K562 (cell line): Measurements from ENCODE around the gene KRT14.

Experiments used
- CREM ChIP-seq: IDR thresholded peaks from 2 replicates; pipeline ENCODE4 v1.6.1; 2014; ENCODE audit warnings: antibody characterized with exemption, low read depth
- FOXP1 ChIP-seq: sonication (generic); formaldehyde crosslinking; IDR thresholded peaks from 2 replicates; pipeline ENCODE4 v1.8.0; 2022; ENCODE audit warnings: mild to moderate bottlenecking, missing genetic modification reagents
- HDAC6 ChIP-seq: IDR thresholded peaks from 2 replicates; pipeline ENCODE4 v1.6.1; 2012; ENCODE audit warnings: low read depth, mild to moderate bottlenecking, control low read depth, inconsistent platforms, low read length, moderate library complexity
- RBM34 ChIP-seq: fragments of 200-400 bp; formaldehyde crosslinking; IDR thresholded peaks from 2 replicates; pipeline ENCODE4 v1.6.1; 2018; ENCODE audit warnings: low read length, borderline replicate concordance; ENCODE audit not compliant: insufficient read depth
- TAF1 ChIP-seq: IDR thresholded peaks from 2 replicates; pipeline ENCODE4 v1.6.1; 2011; ENCODE audit warnings: mild to moderate bottlenecking, low read length, moderate library complexity; ENCODE audit not compliant: insufficient read depth, control insufficient read depth, severe bottlenecking; ENCODE audit errors: extremely low read depth
- TEAD4 ChIP-seq, 2 experiments: sonication (generic) in 1 of 2; formaldehyde crosslinking in 1 of 2; IDR thresholded peaks; 2 replicates each; pipeline versions ENCODE4 v1.6.1 to v1.8.0; 2012 to 2022; ENCODE audit warnings: borderline replicate concordance in 1 of 2, inconsistent platforms in 1 of 2, low read length in 1 of 2, mild to moderate bottlenecking in 1 of 2, missing genetic modification reagents in 1 of 2
- ZHX1 ChIP-seq: fragments of 150-350 bp; conservative IDR thresholded peaks from 2 replicates; pipeline ENCODE4 v1.6.1; 2014; ENCODE audit warnings: low read length

GRCh38 chr17:41585301-41586056 is 1.2 kb downstream of the KRT14 start:
- no peak for TF ChIP-seq RBM34
- TF ChIP-seq HDAC6: no peak
- TF ChIP-seq ZHX1: no peak
- no peak for TF ChIP-seq TEAD4 (IDR thresholded peaks at IDR 0.05; ENCODE audit: low read length)
- no peak for TF ChIP-seq TEAD4 (CRISPR knock-in tag; IDR thresholded peaks at IDR 0.05; ENCODE audit: borderline replicate concordance)
- TF ChIP-seq TAF1: no peak
- TF ChIP-seq CREM: no peak
- no peak for TF ChIP-seq FOXP1 (CRISPR knock-in tag)
